ENCODE data around the gene CHCHD3.

The CHCHD3 gene

DNA sequence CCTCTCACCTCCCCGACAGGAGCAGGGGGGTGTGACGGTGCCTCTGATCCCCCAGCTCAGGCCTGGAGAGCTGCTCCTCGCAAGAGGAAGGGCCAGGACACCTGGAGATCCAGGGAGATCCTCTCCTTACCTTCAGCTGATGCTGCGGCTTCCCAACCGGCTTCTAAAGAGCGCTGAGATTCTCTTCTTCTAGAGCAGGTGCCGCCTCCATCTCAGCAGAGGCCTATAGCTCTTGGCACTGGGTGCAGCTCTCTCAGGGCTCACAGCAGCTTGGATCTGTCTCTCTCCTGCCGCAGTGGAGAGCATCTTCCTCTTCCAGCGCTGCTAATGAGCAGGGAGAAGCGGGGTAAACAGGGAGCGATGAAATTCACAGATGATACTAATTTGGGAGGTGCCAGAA lies 316.0 kb downstream of the CHCHD3 start:
- no peak for ATAC-seq
- no peak for TF ChIP-seq ISL1 (CRISPR knock-in tag; IDR thresholded peaks at IDR 0.05)
- TF ChIP-seq, protein P1, sequence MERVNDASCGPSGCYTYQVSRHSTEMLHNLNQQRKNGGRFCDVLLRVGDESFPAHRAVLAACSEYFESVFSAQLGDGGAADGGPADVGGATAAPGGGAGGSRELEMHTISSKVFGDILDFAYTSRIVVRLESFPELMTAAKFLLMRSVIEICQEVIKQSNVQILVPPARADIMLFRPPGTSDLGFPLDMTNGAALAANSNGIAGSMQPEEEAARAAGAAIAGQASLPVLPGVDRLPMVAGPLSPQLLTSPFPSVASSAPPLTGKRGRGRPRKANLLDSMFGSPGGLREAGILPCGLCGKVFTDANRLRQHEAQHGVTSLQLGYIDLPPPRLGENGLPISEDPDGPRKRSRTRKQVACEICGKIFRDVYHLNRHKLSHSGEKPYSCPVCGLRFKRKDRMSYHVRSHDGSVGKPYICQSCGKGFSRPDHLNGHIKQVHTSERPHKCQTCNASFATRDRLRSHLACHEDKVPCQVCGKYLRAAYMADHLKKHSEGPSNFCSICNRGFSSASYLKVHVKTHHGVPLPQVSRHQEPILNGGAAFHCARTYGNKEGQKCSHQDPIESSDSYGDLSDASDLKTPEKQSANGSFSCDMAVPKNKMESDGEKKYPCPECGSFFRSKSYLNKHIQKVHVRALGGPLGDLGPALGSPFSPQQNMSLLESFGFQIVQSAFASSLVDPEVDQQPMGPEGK (CRISPR knock-in tag; IDR thresholded peaks at IDR 0.05; ENCODE audit: borderline replicate concordance), result no peak
- TF ChIP-seq ZNF70 (CRISPR knock-in tag; IDR thresholded peaks at IDR 0.05), result no peak
- TF ChIP-seq TOX (CRISPR knock-in tag; IDR thresholded peaks at IDR 0.05; ENCODE audit: borderline replicate concordance), result no peak
- no peak for TF ChIP-seq OSR1 (CRISPR knock-in tag; IDR thresholded peaks at IDR 0.05)
- no peak for TF ChIP-seq ZFP30 (CRISPR knock-in tag; IDR thresholded peaks at IDR 0.05)
- TF ChIP-seq ZNF8 (CRISPR knock-in tag; IDR thresholded peaks at IDR 0.05), result no peak
- TF ChIP-seq, protein P2, sequence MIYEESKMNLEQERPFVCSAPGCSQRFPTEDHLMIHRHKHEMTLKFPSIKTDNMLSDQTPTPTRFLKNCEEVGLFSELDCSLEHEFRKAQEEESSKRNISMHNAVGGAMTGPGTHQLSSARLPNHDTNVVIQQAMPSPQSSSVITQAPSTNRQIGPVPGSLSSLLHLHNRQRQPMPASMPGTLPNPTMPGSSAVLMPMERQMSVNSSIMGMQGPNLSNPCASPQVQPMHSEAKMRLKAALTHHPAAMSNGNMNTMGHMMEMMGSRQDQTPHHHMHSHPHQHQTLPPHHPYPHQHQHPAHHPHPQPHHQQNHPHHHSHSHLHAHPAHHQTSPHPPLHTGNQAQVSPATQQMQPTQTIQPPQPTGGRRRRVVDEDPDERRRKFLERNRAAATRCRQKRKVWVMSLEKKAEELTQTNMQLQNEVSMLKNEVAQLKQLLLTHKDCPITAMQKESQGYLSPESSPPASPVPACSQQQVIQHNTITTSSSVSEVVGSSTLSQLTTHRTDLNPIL (CRISPR knock-in tag; IDR thresholded peaks at IDR 0.05; ENCODE audit: low read depth), result no peak
- TF ChIP-seq BACH2 (CRISPR knock-in tag; IDR thresholded peaks at IDR 0.05; ENCODE audit: borderline replicate concordance), result no peak
- no peak for TF ChIP-seq ZC3H10 (CRISPR knock-in tag; IDR thresholded peaks at IDR 0.05)

DNA sequence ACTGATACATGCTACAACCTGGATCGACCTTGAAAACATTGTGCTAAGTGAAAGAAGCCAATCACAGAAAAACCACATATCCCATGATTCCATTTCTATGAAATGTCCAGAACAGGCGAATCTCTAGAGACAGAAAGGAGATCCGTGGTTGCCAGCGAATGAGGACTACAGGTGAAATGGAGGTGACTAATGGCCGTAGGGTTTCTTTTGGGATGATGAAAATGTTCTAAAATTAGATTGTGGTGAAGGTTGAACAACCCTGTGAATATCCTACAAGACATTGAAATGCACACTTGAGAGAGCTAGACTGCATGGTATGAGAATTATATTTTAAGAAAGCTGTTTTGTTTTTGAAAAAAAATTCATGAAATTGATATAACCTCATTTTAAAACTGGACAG lies 317.1 kb downstream of the CHCHD3 start:
- TF ChIP-seq CSDC2 (CRISPR knock-in tag; IDR thresholded peaks at IDR 0.05), result no peak
- TF ChIP-seq RARB (CRISPR knock-in tag; IDR thresholded peaks at IDR 0.05), result no peak
- no peak for TF ChIP-seq ZNF8 (CRISPR knock-in tag; IDR thresholded peaks at IDR 0.05)
- no peak for TF ChIP-seq SNAI2 (CRISPR knock-in tag; IDR thresholded peaks at IDR 0.05)
- no peak for TF ChIP-seq ZFP30 (CRISPR knock-in tag; IDR thresholded peaks at IDR 0.05)
- no peak for TF ChIP-seq ZNF70 (CRISPR knock-in tag; IDR thresholded peaks at IDR 0.05)
- no peak for TF ChIP-seq ISL1 (CRISPR knock-in tag; IDR thresholded peaks at IDR 0.05)
- no peak for TF ChIP-seq PPARA (CRISPR knock-in tag; IDR thresholded peaks at IDR 0.05; ENCODE audit: borderline replicate concordance)
- no peak for TF ChIP-seq ZNF565 (CRISPR knock-in tag; conservative IDR thresholded peaks at IDR 0.05; ENCODE audit: low read depth)
- no peak for TF ChIP-seq ZC3H10 (CRISPR knock-in tag; IDR thresholded peaks at IDR 0.05)
- TF ChIP-seq, protein P3, sequence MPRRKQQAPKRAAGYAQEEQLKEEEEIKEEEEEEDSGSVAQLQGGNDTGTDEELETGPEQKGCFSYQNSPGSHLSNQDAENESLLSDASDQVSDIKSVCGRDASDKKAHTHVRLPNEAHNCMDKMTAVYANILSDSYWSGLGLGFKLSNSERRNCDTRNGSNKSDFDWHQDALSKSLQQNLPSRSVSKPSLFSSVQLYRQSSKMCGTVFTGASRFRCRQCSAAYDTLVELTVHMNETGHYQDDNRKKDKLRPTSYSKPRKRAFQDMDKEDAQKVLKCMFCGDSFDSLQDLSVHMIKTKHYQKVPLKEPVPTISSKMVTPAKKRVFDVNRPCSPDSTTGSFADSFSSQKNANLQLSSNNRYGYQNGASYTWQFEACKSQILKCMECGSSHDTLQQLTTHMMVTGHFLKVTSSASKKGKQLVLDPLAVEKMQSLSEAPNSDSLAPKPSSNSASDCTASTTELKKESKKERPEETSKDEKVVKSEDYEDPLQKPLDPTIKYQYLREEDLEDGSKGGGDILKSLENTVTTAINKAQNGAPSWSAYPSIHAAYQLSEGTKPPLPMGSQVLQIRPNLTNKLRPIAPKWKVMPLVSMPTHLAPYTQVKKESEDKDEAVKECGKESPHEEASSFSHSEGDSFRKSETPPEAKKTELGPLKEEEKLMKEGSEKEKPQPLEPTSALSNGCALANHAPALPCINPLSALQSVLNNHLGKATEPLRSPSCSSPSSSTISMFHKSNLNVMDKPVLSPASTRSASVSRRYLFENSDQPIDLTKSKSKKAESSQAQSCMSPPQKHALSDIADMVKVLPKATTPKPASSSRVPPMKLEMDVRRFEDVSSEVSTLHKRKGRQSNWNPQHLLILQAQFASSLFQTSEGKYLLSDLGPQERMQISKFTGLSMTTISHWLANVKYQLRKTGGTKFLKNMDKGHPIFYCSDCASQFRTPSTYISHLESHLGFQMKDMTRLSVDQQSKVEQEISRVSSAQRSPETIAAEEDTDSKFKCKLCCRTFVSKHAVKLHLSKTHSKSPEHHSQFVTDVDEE (CRISPR knock-in tag; IDR thresholded peaks at IDR 0.05), result no peak
- TF ChIP-seq OSR1 (CRISPR knock-in tag; IDR thresholded peaks at IDR 0.05), result no peak
- TF ChIP-seq, protein P1 (CRISPR knock-in tag; IDR thresholded peaks at IDR 0.05; ENCODE audit: borderline replicate concordance), result no peak
- TF ChIP-seq ESRRG (CRISPR knock-in tag; IDR thresholded peaks at IDR 0.05), result no peak
- no peak for TF ChIP-seq TCF4 (CRISPR knock-in tag; IDR thresholded peaks at IDR 0.05; ENCODE audit: borderline replicate concordance)
- no peak for TF ChIP-seq TOX (CRISPR knock-in tag; IDR thresholded peaks at IDR 0.05; ENCODE audit: borderline replicate concordance)
- no peak for TF ChIP-seq ZFP3 (CRISPR knock-in tag; IDR thresholded peaks at IDR 0.05)
- no peak for TF ChIP-seq BACH2 (CRISPR knock-in tag; IDR thresholded peaks at IDR 0.05; ENCODE audit: borderline replicate concordance)
- no peak for TF ChIP-seq ARNTL (CRISPR knock-in tag; IDR thresholded peaks at IDR 0.05; ENCODE audit: borderline replicate concordance, low read depth)
- ATAC-seq, result no peak

GRCh38 chr7:132760866-132761265 lies 321.0 kb downstream of the CHCHD3 start:
- no peak for TF ChIP-seq TOX (CRISPR knock-in tag; IDR thresholded peaks at IDR 0.05; ENCODE audit: borderline replicate concordance)
- no peak for TF ChIP-seq OSR1 (CRISPR knock-in tag; IDR thresholded peaks at IDR 0.05)
- no peak for TF ChIP-seq ZNF8 (CRISPR knock-in tag; IDR thresholded peaks at IDR 0.05)
- TF ChIP-seq PPARA (CRISPR knock-in tag; IDR thresholded peaks at IDR 0.05; ENCODE audit: borderline replicate concordance), result no peak
- no peak for TF ChIP-seq ZC3H10 (CRISPR knock-in tag; IDR thresholded peaks at IDR 0.05)
- no peak for TF ChIP-seq ZFP3 (CRISPR knock-in tag; IDR thresholded peaks at IDR 0.05)
- TF ChIP-seq ZNF565 (CRISPR knock-in tag; conservative IDR thresholded peaks at IDR 0.05; ENCODE audit: low read depth), result no peak
- no peak for TF ChIP-seq ZFP30 (CRISPR knock-in tag; IDR thresholded peaks at IDR 0.05)
- TF ChIP-seq BACH2 (CRISPR knock-in tag; IDR thresholded peaks at IDR 0.05; ENCODE audit: borderline replicate concordance), result no peak
- no peak for TF ChIP-seq ISL1 (CRISPR knock-in tag; IDR thresholded peaks at IDR 0.05)
- no peak for TF ChIP-seq CSDC2 (CRISPR knock-in tag; IDR thresholded peaks at IDR 0.05)
- no peak for ATAC-seq

All from SK-N-SH treated with all-trans-retinoic acid at 6 μM for 48 hours (cell line).